A673 (cell line): ENCODE results near the gene GJC2.

Experiments used
- EZH2 ChIP-seq: fragments of 200-600 bp; sonication (generic); IDR thresholded peaks from 2 replicates; pipeline ENCODE4 v1.6.1; 2017; ENCODE audit warnings: borderline replicate concordance, low read depth, mild to moderate bottlenecking, mixed read lengths, antibody characterized with exemption, low read length; ENCODE audit not compliant: poor library complexity, severe bottlenecking
- TF ChIP-seq, protein P1 (sequence below): fragments of 300-800, 200-600 bp; sonication (generic); conservative IDR thresholded peaks from 2 replicates; pipeline ENCODE4 v1.5.1; 2017; ENCODE audit warnings: low read depth, mild to moderate bottlenecking, antibody characterized with exemption, low read length, moderate library complexity, mixed read lengths

GRCh38 chr1:228158151-228159007, 8.6 kb downstream of the GJC2 start:
- TF ChIP-seq, protein P1, sequence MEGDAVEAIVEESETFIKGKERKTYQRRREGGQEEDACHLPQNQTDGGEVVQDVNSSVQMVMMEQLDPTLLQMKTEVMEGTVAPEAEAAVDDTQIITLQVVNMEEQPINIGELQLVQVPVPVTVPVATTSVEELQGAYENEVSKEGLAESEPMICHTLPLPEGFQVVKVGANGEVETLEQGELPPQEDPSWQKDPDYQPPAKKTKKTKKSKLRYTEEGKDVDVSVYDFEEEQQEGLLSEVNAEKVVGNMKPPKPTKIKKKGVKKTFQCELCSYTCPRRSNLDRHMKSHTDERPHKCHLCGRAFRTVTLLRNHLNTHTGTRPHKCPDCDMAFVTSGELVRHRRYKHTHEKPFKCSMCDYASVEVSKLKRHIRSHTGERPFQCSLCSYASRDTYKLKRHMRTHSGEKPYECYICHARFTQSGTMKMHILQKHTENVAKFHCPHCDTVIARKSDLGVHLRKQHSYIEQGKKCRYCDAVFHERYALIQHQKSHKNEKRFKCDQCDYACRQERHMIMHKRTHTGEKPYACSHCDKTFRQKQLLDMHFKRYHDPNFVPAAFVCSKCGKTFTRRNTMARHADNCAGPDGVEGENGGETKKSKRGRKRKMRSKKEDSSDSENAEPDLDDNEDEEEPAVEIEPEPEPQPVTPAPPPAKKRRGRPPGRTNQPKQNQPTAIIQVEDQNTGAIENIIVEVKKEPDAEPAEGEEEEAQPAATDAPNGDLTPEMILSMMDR, result no peak
- peak; percentile 77 for TF ChIP-seq EZH2
